LNCAP (cell line): ENCODE measurements around the gene CRNKL1.

ENCODE experiments used
- TF ChIP-seq, protein P1 (sequence below): fragments of 450-650 bp; IDR thresholded peaks from 2 replicates; pipeline ENCODE4 v1.5.1; 2017; ENCODE audit warnings: mild to moderate bottlenecking

The CRNKL1 gene

DNA sequence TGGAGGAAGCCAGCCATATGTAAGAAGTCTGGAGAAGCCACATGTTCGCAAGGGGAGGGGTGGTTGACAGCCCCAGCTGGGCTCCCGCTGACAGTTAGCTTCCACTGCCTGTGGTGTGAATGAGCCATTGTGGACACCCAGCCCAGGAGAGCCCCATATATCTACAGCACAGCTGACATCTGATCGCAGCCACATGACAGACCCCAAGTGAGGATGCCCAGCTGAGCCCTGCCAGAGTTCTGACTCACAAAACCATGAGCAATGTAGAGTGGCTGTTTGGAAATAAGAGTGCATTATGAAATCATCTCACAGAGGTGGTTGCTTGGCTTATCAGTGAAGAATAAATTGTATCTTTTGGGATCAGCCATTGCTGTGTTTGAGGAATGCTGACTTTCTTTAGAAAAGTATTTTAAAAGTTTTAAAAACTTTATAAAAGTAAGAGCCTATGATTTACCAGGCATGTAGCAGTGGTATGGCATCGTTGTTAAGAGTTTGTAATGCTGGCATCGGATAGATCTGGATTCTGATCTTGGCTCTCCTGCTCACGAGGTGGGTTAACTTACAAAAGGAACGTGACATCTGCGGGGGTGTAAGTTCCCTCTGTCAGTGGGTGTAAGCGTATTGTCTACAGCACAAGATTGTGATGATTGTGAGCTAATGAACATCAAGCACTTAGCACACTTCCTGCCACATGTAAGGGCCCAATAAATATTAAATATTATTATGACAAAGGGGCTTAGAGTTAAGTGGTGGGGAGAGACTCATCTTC is 24.2 kb upstream of the CRNKL1 start:
- TF ChIP-seq, protein P1, sequence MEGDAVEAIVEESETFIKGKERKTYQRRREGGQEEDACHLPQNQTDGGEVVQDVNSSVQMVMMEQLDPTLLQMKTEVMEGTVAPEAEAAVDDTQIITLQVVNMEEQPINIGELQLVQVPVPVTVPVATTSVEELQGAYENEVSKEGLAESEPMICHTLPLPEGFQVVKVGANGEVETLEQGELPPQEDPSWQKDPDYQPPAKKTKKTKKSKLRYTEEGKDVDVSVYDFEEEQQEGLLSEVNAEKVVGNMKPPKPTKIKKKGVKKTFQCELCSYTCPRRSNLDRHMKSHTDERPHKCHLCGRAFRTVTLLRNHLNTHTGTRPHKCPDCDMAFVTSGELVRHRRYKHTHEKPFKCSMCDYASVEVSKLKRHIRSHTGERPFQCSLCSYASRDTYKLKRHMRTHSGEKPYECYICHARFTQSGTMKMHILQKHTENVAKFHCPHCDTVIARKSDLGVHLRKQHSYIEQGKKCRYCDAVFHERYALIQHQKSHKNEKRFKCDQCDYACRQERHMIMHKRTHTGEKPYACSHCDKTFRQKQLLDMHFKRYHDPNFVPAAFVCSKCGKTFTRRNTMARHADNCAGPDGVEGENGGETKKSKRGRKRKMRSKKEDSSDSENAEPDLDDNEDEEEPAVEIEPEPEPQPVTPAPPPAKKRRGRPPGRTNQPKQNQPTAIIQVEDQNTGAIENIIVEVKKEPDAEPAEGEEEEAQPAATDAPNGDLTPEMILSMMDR, result no peak

DNA sequence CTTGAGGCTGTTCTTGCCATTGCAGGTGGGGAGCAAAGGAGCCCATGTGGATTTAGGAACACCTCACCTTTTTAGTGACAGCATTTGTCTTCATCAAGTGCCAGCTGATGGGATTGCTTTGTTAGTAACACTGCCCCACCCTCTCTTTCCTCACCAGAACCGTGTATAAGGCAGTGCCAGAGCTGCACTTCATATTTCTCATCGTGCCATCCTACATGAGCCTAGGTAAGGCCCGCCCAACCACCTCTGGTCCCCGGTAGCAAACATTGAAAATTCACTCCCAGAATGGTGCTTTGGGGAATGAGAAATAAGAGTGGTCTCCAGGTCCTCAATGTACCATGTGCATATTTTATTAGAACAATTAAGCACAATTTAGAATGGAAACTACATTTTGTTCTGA is 22.8 kb upstream of the CRNKL1 start:
- TF ChIP-seq, protein P1, result no peak

DNA sequence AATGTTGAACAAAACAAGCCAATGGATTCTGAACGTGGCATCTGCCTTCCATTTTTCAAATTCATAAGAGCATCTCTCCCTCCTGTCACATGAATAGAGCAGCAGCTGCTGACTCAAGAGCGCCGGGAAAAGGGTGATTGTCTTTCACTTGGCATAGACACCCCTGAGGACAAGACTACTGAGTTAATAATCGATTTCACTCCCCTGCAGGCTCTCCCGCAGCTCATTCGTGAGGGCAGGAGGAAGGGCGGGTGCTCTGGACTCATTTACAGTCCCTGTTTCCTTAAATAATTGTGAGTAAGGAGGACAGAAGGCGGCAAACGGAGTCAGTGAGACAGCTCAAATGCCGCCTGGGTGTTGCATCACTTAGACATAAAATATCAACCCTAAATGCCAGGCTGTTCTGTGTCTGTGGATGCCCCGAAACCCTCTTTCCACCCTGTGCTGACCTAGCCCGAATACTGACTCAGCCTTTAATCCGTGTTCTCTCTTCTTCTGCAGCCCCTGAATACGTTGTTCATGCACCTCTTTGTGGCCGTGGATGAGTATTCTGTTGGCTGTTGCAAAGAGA is 21.6 kb upstream of the CRNKL1 start:
- TF ChIP-seq, protein P1, result no peak

DNA sequence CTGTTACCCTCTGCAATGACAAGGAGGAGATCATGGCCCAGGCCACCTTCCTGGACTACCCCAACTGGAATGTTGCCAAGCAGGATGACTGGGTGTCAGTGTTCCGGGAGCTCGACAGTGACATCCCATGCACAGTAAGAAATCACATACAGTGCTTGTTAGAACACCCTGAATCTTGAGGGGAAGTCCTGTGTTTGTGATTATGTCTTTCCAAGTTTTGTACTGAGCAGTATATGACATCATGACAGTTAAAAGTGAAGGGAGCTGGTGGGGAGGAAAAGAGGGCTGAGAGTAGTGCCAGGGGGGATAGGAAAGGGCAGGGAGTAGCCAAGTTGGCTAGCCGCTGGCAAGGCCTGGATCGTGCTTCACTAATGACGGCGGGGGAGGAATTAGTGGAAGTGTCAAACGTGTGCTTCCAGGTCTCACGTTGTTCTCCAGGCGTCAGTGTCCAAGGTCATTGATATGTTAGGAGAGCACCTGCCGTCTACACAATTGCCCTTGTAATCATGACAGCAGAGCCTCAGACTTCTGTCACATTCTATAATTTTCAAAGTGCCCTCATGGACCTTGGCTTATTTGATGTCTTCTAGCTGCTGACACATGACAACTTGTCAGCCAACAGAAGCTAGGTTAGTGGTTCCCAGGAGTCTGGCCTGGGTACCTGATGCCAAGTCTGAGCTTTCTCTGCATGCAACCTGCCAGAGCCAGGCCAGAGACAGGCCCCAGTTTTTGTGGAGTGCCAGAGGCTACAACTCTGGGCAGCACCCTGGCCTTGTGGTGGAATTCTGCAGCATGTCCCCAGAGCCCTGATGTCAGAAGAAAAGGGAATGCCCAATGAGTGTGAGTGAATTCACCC is 18.8 kb upstream of the CRNKL1 start:
- TF ChIP-seq, protein P1, result no peak

DNA sequence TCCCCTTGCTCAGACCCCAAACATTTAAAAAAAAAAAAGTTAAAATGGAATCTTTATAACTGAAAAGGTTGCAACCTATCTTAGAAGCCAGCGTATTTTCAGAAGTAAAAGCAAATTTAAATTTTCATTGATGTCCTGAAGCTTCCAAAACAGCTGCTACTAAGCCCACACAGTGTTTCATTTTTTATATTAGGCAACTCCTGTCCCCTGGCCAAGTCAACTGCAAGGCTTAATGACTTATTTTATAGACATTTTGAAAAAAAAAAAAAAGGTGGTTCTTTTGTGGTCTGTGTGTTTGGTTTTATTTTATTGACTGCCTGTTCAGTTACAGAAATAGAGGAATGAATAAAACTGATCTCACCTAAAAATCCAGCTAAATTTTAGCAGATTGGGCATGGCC is 13.1 kb upstream of the CRNKL1 start:
- TF ChIP-seq, protein P1, result no peak

DNA sequence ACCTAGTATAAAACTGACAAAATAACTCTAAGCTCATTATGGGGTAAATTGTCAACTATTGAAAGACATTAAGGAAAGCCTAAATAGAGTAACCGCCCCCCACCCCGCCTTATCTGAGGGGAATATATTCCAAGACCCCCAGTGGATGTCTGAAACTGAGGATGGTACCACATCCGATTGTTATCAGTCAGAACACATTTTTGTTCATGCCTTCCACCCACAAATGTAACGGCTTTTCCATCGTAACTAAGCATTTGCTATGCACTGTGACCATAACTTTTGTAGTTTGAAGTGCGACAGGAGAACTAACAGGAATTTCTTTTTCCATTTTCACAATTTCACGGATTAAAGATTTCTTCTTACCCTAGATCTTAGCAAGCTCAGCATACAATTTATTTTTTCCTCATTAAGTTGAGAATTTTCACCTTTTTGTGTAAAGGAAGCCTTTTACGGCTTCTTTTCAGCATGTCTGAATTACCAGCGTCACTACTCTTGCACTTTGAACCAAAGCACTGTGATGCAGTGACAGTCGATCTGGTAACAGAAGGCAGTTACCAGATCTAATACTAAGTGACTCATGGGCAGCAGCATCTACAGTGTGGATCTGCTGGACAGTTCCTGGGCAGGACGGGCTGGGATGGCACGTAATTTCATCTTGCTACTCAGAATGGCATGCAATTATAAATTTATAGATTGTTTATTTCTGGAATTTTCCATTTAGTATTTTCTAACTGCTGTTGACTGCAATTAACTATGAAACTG is 11.9 kb upstream of the CRNKL1 start:
- TF ChIP-seq, protein P1, result no peak
